Liver (tissue), 9 donors: ENCODE results near the gene RCAN2. TPM values are rescaled to one million over a fixed set of nuclear protein-coding genes. Genes with fewer than 3 reads are reported as not detected.
"Not testable (repeated sequence)": the region's sequence is repeated elsewhere in the genome, so short reads cannot be mapped to it uniquely, and the experiment has no call there.

Source experiments
- DNase-seq: peaks from one replicate; pipeline ENCODE4 v3.0.0-alpha.2; 2017; ENCODE audit warnings: low spot score
- H3K27ac ChIP-seq, 2 donors: one replicate each; pipeline ENCODE4 v1.7.0; 2013; ENCODE audit warnings: inconsistent platforms in 2 of 2, low read length in 2 of 2, control low read depth in 1 of 2, low read depth in 1 of 2, mild to moderate bottlenecking in 1 of 2
- H3K27me3 ChIP-seq, 4 donors: one replicate each; pipeline versions ENCODE4 v1.6.1 to v1.7.0; 2013; ENCODE audit warnings: low read length in 3 of 4, inconsistent platforms in 1 of 4, mild to moderate bottlenecking in 1 of 4, moderate library complexity in 1 of 4; ENCODE audit not compliant: control insufficient read depth in 4 of 4, insufficient read depth in 4 of 4
- H3K36me3 ChIP-seq, 4 donors: one replicate each; pipeline versions ENCODE4 v1.6.1 to v1.7.0; 2013; ENCODE audit warnings: low read length in 3 of 4, mild to moderate bottlenecking in 3 of 4, low read depth in 1 of 4, moderate library complexity in 1 of 4; ENCODE audit not compliant: control insufficient read depth in 4 of 4, insufficient read depth in 3 of 4
- H3K4me1 ChIP-seq, 4 donors: one replicate each; pipeline versions ENCODE4 v1.6.1 to v1.7.0; 2013; ENCODE audit warnings: low read length in 3 of 4, mild to moderate bottlenecking in 3 of 4, moderate library complexity in 1 of 4; ENCODE audit not compliant: control insufficient read depth in 4 of 4, insufficient read depth in 4 of 4
- H3K4me3 ChIP-seq, 3 donors: one replicate each; pipeline versions ENCODE4 v1.6.1 to v1.7.0; 2013; ENCODE audit warnings: low read length in 3 of 3, control low read depth in 1 of 3, low read depth in 1 of 3, mild to moderate bottlenecking in 1 of 3
- H3K9ac ChIP-seq, 2 donors: one replicate each; pipeline ENCODE4 v1.7.0; 2013; ENCODE audit warnings: low read length in 2 of 2, mild to moderate bottlenecking in 2 of 2, moderate library complexity in 2 of 2, control low read depth in 1 of 2, low read depth in 1 of 2
- H3K9me3 ChIP-seq, 4 donors: one replicate each; pipeline versions ENCODE4 v1.6.1 to v1.7.0; 2013; ENCODE audit warnings: low read length in 3 of 4; ENCODE audit not compliant: control insufficient read depth in 4 of 4
- EGR1 ChIP-seq, 2 donors: IDR thresholded peaks; 2 replicates each; pipeline ENCODE4 v1.6.1; 2016 to 2018; ENCODE audit warnings: antibody characterized with exemption in 2 of 2, low read depth in 2 of 2
- FOXA1 ChIP-seq: IDR thresholded peaks from 2 replicates; pipeline ENCODE4 v1.6.1; 2016; ENCODE audit warnings: antibody characterized with exemption
- FOXA2 ChIP-seq: IDR thresholded peaks from 2 replicates; pipeline ENCODE4 v1.6.1; 2016; ENCODE audit warnings: antibody characterized with exemption
- GABPA ChIP-seq, 2 donors: IDR thresholded peaks in 1 of 2; conservative IDR thresholded peaks in 1 of 2; 2 replicates each; pipeline ENCODE4 v1.6.1; 2016; ENCODE audit warnings: antibody characterized with exemption in 2 of 2, mild to moderate bottlenecking in 1 of 2, moderate library complexity in 1 of 2
- HNF4A ChIP-seq, 2 donors: conservative IDR thresholded peaks; 2 replicates each; pipeline ENCODE4 v1.6.1; 2016; ENCODE audit warnings: antibody characterized with exemption in 2 of 2, mild to moderate bottlenecking in 2 of 2
- HNF4G ChIP-seq: IDR thresholded peaks from 2 replicates; pipeline ENCODE4 v1.6.1; 2016; ENCODE audit warnings: antibody characterized with exemption
- JUND ChIP-seq, 2 donors: IDR thresholded peaks; 2 replicates each; pipeline ENCODE4 v1.6.1; 2016; ENCODE audit warnings: antibody characterized with exemption in 2 of 2
- NR2F2 ChIP-seq: IDR thresholded peaks from 2 replicates; pipeline ENCODE4 v1.6.1; 2016; ENCODE audit warnings: antibody characterized with exemption
- RAD21 ChIP-seq, 2 donors: IDR thresholded peaks; 2 replicates each; pipeline ENCODE4 v1.6.1; 2016; ENCODE audit warnings: antibody characterized with exemption in 2 of 2, mild to moderate bottlenecking in 2 of 2
- RXRA ChIP-seq, 2 donors: IDR thresholded peaks; 2 replicates each; pipeline ENCODE4 v1.6.1; 2017 to 2018; ENCODE audit warnings: antibody characterized with exemption in 2 of 2, mild to moderate bottlenecking in 1 of 2
- TAF1 ChIP-seq: conservative IDR thresholded peaks from 2 replicates; pipeline ENCODE4 v1.6.1; 2016; ENCODE audit warnings: antibody characterized with exemption, mild to moderate bottlenecking
- YY1 ChIP-seq: IDR thresholded peaks from 2 replicates; pipeline ENCODE4 v1.6.1; 2016; ENCODE audit warnings: antibody characterized with exemption, mild to moderate bottlenecking
- WGBS: extraction: QIAGEN DNeasy Blood & Tissue Kit; methylation state at CpG from one replicate; pipeline ENCODE4 v1.1.7; 2013; 5-methylcytosine and 5-hydroxymethylcytosine counted together
- polyA plus RNA-seq, 2 donors: library from polyadenylated mRNA; stranded (reverse) in 1 of 2; unstranded in 1 of 2; fragments of 200-250 nt in 1 of 2; fragments of >200 nt in 1 of 2; fragmentation: Nextera tagmentation in 1 of 2; extraction: Ambion mirVana in 1 of 2; gene quantifications; one replicate each; pipeline versions ENCODE4 v1.2.1 to v1.2.3, GENCODE V29; 2013 to 2015
- total RNA-seq, 2 donors: library from RNA; depleted of rRNA; stranded (reverse); fragments of >200 nt; gene quantifications; one replicate each; pipeline ENCODE4 v1.2.3, GENCODE V29; 2014
- TF ChIP-seq, protein P1 (sequence below): IDR thresholded peaks from 2 replicates; pipeline ENCODE4 v1.6.1; 2016; ENCODE audit warnings: antibody characterized with exemption
- TF ChIP-seq, protein P2 (sequence below): fragments of 150-350 bp; IDR thresholded peaks from 2 replicates; pipeline ENCODE4 v1.5.1; 2017; ENCODE audit warnings: improper control_type of control experiment, low read depth, low read length; ENCODE audit not compliant: missing input control
- TF ChIP-seq, protein P3 (sequence below): IDR thresholded peaks from 2 replicates; pipeline ENCODE4 v1.6.1; 2016; ENCODE audit warnings: antibody characterized with exemption, mild to moderate bottlenecking
- TF ChIP-seq, protein P4 (sequence below): IDR thresholded peaks from 2 replicates; pipeline ENCODE4 v1.6.1; 2016; ENCODE audit warnings: antibody characterized with exemption
- donor health status: healthy.
- donor health status: healthy.
- donor health status: healthy.
- donor health status: healthy.
- donor health status: healthy.

RCAN2 gene
- total and polyA plus RNA-seq, 4 donors, result 0.19 to 8.2 (median 2.4) TPM

DNA sequence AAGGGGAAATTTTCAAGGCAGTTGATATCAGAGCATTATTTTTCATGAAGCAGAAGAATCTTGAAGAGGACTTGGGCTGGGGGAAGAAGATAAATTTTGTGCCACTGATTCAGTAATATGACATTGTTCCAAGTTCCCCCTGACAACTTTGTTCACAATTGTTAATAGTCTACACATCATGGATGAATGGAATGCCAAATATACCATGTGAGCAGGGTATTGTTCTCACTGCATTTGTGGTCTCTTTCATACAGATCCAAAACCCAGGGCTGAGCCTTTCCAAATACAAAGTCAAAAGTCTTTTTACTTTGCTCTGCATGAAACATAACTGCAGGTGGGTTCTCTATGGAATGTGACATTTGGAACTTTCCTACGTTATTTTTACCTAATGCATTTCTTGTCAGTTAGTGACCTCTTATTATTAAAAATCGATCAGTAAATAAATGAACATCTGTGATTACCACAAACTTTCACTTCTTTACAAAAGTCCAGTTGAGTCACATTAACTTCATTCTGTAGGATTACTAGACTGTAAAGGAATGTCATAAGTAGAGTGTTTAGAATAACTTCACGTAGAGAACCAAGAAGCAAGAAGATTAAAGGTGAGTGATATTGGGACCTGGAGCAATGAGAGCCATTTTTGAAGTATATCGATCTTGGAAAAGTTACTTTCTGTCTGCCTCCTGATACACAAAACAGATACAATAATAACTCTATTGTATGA is 100.9 kb downstream of the RCAN2 start:
- Histone ChIP-seq H3K36me3 (no peaks in the 10 kb centered on the region), H3K27ac (no peak overlapping the region), H3K4me1 (peaks cover 6 to 38% (median 36%) of the 10 kb centered on the region in 4 donors), H3K9me3 (no peaks in the 10 kb centered on the region), H3K9ac (no peak overlapping the region), H3K4me3 (no peak overlapping the region), H3K27me3 (no peaks in the 10 kb centered on the region)
- no peak for DNase-seq
- TF ChIP-seq, protein P1, sequence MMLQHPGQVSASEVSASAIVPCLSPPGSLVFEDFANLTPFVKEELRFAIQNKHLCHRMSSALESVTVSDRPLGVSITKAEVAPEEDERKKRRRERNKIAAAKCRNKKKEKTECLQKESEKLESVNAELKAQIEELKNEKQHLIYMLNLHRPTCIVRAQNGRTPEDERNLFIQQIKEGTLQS, result no peak
- TF ChIP-seq TAF1, result no peak
- TF ChIP-seq GABPA (IDR thresholded peaks at IDR 0.05 in 1 of 2, conservative IDR thresholded peaks at IDR 0.05 in 1 of 2), result no peak
- no peak for TF ChIP-seq EGR1 (IDR thresholded peaks at IDR 0.05; ENCODE audit: low read depth in 2 of 2)
- 94% methylated on average over 4 of the region's 4 CpGs for WGBS

DNA sequence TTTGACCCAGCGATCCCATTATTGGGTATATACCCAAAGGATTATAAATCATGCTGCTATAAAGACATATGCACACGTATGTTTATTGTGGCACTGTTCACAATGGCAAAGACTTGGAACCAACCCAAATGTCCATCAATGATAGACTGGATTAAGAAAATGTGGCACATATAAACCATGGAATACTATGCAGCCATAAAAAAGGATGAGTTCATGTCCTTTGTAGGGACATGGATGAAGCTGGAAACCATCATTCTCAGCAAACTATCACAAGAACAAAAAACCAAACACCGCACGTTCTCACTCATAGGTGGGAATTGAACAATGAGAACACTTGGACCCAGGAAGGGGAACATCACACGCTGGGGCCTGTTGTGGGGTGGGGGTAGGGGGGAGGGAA is 103.5 kb downstream of the RCAN2 start:
- not testable (repeated sequence) for DNase-seq, H3K27me3 ChIP-seq, H3K9me3 ChIP-seq, H3K4me3 ChIP-seq, H3K9ac ChIP-seq, H3K36me3 ChIP-seq, H3K27ac ChIP-seq
- H3K4me1 ChIP-seq, result peaks cover 0 to 20% (median 15%) of the 10 kb centered on the region in 4 donors
- 97% methylated on average over 5 of the region's 5 CpGs for WGBS

DNA sequence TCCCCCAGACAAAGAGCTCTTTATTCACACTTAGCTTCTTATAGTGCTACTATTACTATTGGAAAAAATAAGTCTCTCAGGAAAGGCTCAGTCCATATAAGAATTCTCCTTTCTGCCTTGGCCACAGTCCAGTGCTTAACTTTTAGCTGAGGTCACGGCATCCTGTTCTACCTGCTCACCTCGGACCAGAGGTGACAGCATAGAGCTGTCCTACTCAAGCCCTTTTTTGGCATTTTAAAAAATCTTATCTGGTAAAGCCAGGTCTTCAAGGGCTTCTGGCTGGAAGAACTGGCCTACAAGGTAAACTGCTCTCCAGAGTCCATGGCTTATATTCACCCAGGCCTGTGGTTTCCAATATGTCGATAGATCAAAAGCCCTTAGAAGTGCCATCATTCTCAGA is 109.7 kb downstream of the RCAN2 start:
- H3K27ac ChIP-seq, result peak overlapping the region in 1 of 2 donors; percentile 15
- H3K36me3 ChIP-seq, result no peaks in the 10 kb centered on the region
- TF ChIP-seq FOXA1 (no peak), RAD21 (IDR thresholded peaks at IDR 0.05) (no peak), GABPA (IDR thresholded peaks at IDR 0.05 in 1 of 2, conservative IDR thresholded peaks at IDR 0.05 in 1 of 2) (no peak), NR2F2 (no peak), YY1 (no peak), JUND (IDR thresholded peaks at IDR 0.05) (no peak), RXRA (IDR thresholded peaks at IDR 0.05) (no peak), EGR1 (IDR thresholded peaks at IDR 0.05; ENCODE audit: low read depth in 2 of 2) (no peak), HNF4G (no peak), FOXA2 (no peak), HNF4A (conservative IDR thresholded peaks at IDR 0.05) (no peak)
- TF ChIP-seq, protein P2, sequence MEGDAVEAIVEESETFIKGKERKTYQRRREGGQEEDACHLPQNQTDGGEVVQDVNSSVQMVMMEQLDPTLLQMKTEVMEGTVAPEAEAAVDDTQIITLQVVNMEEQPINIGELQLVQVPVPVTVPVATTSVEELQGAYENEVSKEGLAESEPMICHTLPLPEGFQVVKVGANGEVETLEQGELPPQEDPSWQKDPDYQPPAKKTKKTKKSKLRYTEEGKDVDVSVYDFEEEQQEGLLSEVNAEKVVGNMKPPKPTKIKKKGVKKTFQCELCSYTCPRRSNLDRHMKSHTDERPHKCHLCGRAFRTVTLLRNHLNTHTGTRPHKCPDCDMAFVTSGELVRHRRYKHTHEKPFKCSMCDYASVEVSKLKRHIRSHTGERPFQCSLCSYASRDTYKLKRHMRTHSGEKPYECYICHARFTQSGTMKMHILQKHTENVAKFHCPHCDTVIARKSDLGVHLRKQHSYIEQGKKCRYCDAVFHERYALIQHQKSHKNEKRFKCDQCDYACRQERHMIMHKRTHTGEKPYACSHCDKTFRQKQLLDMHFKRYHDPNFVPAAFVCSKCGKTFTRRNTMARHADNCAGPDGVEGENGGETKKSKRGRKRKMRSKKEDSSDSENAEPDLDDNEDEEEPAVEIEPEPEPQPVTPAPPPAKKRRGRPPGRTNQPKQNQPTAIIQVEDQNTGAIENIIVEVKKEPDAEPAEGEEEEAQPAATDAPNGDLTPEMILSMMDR, result no peak
- TF ChIP-seq, protein P3, sequence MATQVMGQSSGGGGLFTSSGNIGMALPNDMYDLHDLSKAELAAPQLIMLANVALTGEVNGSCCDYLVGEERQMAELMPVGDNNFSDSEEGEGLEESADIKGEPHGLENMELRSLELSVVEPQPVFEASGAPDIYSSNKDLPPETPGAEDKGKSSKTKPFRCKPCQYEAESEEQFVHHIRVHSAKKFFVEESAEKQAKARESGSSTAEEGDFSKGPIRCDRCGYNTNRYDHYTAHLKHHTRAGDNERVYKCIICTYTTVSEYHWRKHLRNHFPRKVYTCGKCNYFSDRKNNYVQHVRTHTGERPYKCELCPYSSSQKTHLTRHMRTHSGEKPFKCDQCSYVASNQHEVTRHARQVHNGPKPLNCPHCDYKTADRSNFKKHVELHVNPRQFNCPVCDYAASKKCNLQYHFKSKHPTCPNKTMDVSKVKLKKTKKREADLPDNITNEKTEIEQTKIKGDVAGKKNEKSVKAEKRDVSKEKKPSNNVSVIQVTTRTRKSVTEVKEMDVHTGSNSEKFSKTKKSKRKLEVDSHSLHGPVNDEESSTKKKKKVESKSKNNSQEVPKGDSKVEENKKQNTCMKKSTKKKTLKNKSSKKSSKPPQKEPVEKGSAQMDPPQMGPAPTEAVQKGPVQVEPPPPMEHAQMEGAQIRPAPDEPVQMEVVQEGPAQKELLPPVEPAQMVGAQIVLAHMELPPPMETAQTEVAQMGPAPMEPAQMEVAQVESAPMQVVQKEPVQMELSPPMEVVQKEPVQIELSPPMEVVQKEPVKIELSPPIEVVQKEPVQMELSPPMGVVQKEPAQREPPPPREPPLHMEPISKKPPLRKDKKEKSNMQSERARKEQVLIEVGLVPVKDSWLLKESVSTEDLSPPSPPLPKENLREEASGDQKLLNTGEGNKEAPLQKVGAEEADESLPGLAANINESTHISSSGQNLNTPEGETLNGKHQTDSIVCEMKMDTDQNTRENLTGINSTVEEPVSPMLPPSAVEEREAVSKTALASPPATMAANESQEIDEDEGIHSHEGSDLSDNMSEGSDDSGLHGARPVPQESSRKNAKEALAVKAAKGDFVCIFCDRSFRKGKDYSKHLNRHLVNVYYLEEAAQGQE, result no peak
- TF ChIP-seq, protein P1, result no peak
- TF ChIP-seq, protein P4, sequence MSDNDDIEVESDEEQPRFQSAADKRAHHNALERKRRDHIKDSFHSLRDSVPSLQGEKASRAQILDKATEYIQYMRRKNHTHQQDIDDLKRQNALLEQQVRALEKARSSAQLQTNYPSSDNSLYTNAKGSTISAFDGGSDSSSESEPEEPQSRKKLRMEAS, result no peak
- no peak overlapping the region for H3K4me3 ChIP-seq
- H3K9me3 ChIP-seq, result no peaks in the 10 kb centered on the region
- H3K4me1 ChIP-seq, result peaks cover 3 to 45% (median 34%) of the 10 kb centered on the region in 4 donors
- H3K27me3 ChIP-seq, result no peaks in the 10 kb centered on the region
- H3K9ac ChIP-seq, result no peak overlapping the region
- 61% methylated on average over 3 of the region's 3 CpGs for WGBS
- DNase-seq, result no peak
